ENCODE measurements around the gene BCAT1.

DNA sequence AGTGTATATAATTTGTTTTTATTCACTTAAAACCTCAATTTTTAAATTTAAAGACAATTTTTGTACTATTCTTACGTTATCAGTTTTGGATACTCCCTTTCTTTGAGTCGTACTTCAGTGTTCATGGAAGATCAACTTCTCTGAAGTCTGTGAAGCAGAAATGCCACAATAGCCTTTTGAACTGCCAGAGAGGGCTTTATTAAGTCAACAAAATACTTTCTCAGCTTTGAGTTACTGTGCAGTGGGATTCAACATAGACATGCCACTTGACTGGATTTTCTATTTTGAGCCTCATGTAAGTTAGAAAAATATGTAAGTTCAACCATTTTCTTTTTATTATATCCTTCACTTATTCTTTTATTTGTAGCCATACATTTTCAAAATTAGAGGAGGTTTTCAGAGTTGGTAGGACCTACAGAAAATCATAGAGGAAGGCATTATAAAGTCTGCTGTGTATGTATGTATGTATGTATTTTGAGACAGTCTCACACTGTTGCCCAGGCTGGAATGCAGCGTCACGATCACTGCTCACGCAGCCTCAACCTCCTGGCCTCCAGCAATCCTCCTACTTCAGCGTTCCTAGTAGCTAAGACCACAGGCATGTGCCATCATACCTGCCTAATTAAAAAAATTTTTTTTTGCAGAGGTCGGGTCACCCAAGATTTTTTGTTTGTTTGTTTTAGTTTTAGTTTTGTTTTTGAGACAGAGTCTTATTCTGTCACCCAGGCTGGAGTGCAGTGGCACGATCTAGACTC, 31.3 kb upstream of the BCAT1 start:
- no peak for TF ChIP-seq CTCF (conservative IDR thresholded peaks at IDR 0.05)
- TF ChIP-seq ZFX (IDR thresholded peaks at IDR 0.05), result no peak
